K562 (cell line): ENCODE measurements around the gene OXNAD1. TPM values are rescaled to one million over a fixed set of nuclear protein-coding genes. Genes with fewer than 3 reads are reported as not detected.

Experiments
- ATAC-seq: fragments of 200-7000 bp; cut with Tn5 transposase; 3 replicates; pipeline ENCODE4 v1.9.1; 2020; ENCODE audit warnings: moderate library complexity
- BruUV-seq: library from RNA; stranded (reverse); fragments of 400-500 nt; replicated peaks from 2 replicates; lab custom pipeline; 2021; lab: Mats Ljungman, UMichigan
- CTCF ChIA-PET: fragments of 300-600 bp; formaldehyde crosslinking; extraction: SDS; loops from one replicate; lab custom pipeline; 2021; ENCODE audit warnings: low intra/inter-chr PET ratio; lab: Yijun Ruan, JAX
- POLR2A ChIA-PET: fragments of 300-600, 350-650 bp; sonication (Branson Sonifier 250); formaldehyde crosslinking; extraction: SDS; loops from one replicate; lab custom pipeline; 2021; ENCODE audit warnings: antibody characterized with exemption, inconsistent platforms; lab: Yijun Ruan, JAX
- DNase-seq, 4 experiments: peaks; one replicate each; pipeline versions ENCODE4 v3.0.0 to v3.0.0-alpha.2; 2011 to 2018; ENCODE audit warnings: low spot score in 3 of 4, mixed read lengths in 3 of 4; ENCODE audit errors: extremely low read depth in 1 of 4
- FAIRE-seq: peaks from 2 replicates; lab custom pipeline; 2011; peaks lifted over from hg19 to GRCh38; lab: Jason Lieb, UNC
- H2AFZ ChIP-seq: 2 replicates; pipeline ENCODE4 v1.6.0; 2011; ENCODE audit warnings: low read depth, low read length, control low read depth, inconsistent platforms
- H3K27ac ChIP-seq: fragments of 200-600 bp; 3 replicates; pipeline ENCODE4 v1.8.0; 2011; ENCODE audit warnings: low read depth, mild to moderate bottlenecking, control low read depth, inconsistent platforms, low read length, moderate library complexity, mixed read lengths; ENCODE audit errors: extremely low read depth
- H3K27me3 ChIP-seq, 2 experiments: fragments of 300-600 bp in 1 of 2; 2 replicates in 1 of 2; 3 replicates in 1 of 2; pipeline versions ENCODE4 v1.6.0 to v1.8.0; 2011; ENCODE audit warnings: inconsistent platforms in 2 of 2, low read length in 2 of 2, mild to moderate bottlenecking in 1 of 2, mixed read lengths in 1 of 2, moderate library complexity in 1 of 2; ENCODE audit not compliant: control insufficient read depth in 2 of 2, insufficient read depth in 2 of 2
- H3K36me3 ChIP-seq: fragments of 300-600 bp; 3 replicates; pipeline ENCODE4 v1.8.0; 2011; ENCODE audit warnings: mild to moderate bottlenecking, low read length, inconsistent platforms; ENCODE audit not compliant: control insufficient read depth, insufficient read depth
- H3K4me1 ChIP-seq, 2 experiments: fragments of 200-600 bp in 1 of 2; replicated peaks in 1 of 2; 2 replicates in 1 of 2; 3 replicates in 1 of 2; pipeline versions ENCODE4 v1.5.1 to v1.8.0; 2011; ENCODE audit warnings: inconsistent platforms in 2 of 2, low read length in 2 of 2, mild to moderate bottlenecking in 1 of 2, mixed read lengths in 1 of 2, moderate library complexity in 1 of 2; ENCODE audit not compliant: control insufficient read depth in 2 of 2, insufficient read depth in 2 of 2
- H3K4me2 ChIP-seq: 2 replicates; pipeline ENCODE4 v1.6.1; 2011; ENCODE audit warnings: low read length, control low read depth, inconsistent platforms, mixed read lengths; ENCODE audit not compliant: insufficient read depth
- H3K4me3 ChIP-seq: fragments of 200-600 bp; sonication (generic), shearing (Covaris generic); 2 replicates; pipeline ENCODE4 v1.5.1; 2016; ENCODE audit warnings: control low read depth, inconsistent platforms
- H3K79me2 ChIP-seq: fragments of 200-600 bp; 3 replicates; pipeline ENCODE4 v1.8.0; 2011; ENCODE audit warnings: low read length, inconsistent platforms; ENCODE audit not compliant: control insufficient read depth, insufficient read depth
- H3K9ac ChIP-seq, 2 experiments: 2 replicates each; pipeline versions ENCODE4 v1.6.0 to v1.6.1; 2011; ENCODE audit warnings: low read depth in 2 of 2, low read length in 2 of 2, control low read depth in 1 of 2, inconsistent platforms in 1 of 2, mild to moderate bottlenecking in 1 of 2, mixed read lengths in 1 of 2; ENCODE audit not compliant: insufficient read depth in 1 of 2
- H3K9me1 ChIP-seq: one replicate; pipeline ENCODE4 v1.6.0; 2011; ENCODE audit warnings: inconsistent platforms, mild to moderate bottlenecking, low read length, moderate library complexity; ENCODE audit not compliant: control insufficient read depth, insufficient read depth
- H3K9me3 ChIP-seq: replicated peaks from 2 replicates; pipeline ENCODE4 v1.5.1; 2011; ENCODE audit warnings: low read depth, low read length, inconsistent platforms; ENCODE audit not compliant: control insufficient read depth, insufficient read depth
- H4K20me1 ChIP-seq: replicated peaks from 2 replicates; pipeline ENCODE4 v1.6.1; 2011; ENCODE audit warnings: low read length, inconsistent platforms, mixed read lengths; ENCODE audit not compliant: control insufficient read depth, insufficient read depth
- CHD7 ChIP-seq: fragments of 200-600 bp; sonication (generic); IDR thresholded peaks from one replicate; pipeline ENCODE4 v1.6.1; 2012; ENCODE audit warnings: mild to moderate bottlenecking, low read depth, low read length, inconsistent platforms
- MAFF ChIP-seq: IDR thresholded peaks from 2 replicates; pipeline ENCODE4 v1.6.1; 2012; ENCODE audit warnings: low read length, improper control_type of control experiment
- MAFK ChIP-seq: IDR thresholded peaks from 2 replicates; pipeline ENCODE4 v1.6.1; 2011; ENCODE audit warnings: low read length, improper control_type of control experiment
- YBX1 ChIP-seq: fragments of 450-650 bp; IDR thresholded peaks from 2 replicates; pipeline ENCODE4 v1.7.1; 2016; ENCODE audit warnings: mild to moderate bottlenecking
- ZNF316 ChIP-seq: fragments of 450-650 bp; IDR thresholded peaks from 2 replicates; pipeline ENCODE4 v1.6.1; 2016
- WGBS: fragments of 100-300 bp; shearing (Covaris generic); methylation state at CpG from one replicate; pipeline ENCODE4 v1.1.6; 2016; ENCODE audit warnings: low coverage, mixed read lengths; ENCODE audit not compliant: insufficient coverage; ENCODE audit errors: missing lambda C conversion rate; 5-methylcytosine and 5-hydroxymethylcytosine counted together
- in situ Hi-C: fragments of 300-500 bp; cut with MboI; formaldehyde crosslinking; loops from 4 replicates; pipeline ENCODE4 v1.15.0; 2018; ENCODE audit warnings: inconsistent platforms, mixed read lengths
- intact Hi-C: fragments of 100-400 bp; cut with micrococcal nuclease; formaldehyde crosslinking; loops from 2 replicates; pipeline ENCODE4 v1.14.2; 2022
- polyA plus RNA-seq, 8 experiments: library from polyadenylated mRNA; depleted of rRNA in 4 of 8; stranded (reverse) in 5 of 8; unstranded in 3 of 8; fragments of >200 nt; fragmentation: Nextera tagmentation in 2 of 8; fragmentation: Illumina TruSeq in 1 of 8; extraction: Ambion mirVana in 2 of 8; extraction: Trizol in 1 of 8; gene quantifications; 2 replicates each; pipeline versions ENCODE4 v1.2.1 to v1.2.3, GENCODE V29; 2011 to 2014; ENCODE audit warnings: inconsistent platforms in 1 of 8, missing spikeins in 1 of 8
- total RNA-seq, 7 experiments: library from RNA; depleted of rRNA in 6 of 7; stranded (reverse); fragments of >200 nt in 6 of 7; fragmentation: Illumina TruSeq in 2 of 7; extraction: Trizol in 2 of 7; gene quantifications; 2 replicates each; pipeline versions ENCODE4 v1.2.1 to v1.2.3, GENCODE V29; 2011 to 2021; ENCODE audit warnings: low replicate concordance in 1 of 7

Gene OXNAD1
- total and polyA plus RNA-seq, 9 of the 15 experiments (the other 6 are each of a cell fraction or from before 2014, with no cell fraction given), result 12.8 to 44.4 (median 41.1) TPM

GRCh38 chr3:16347548-16347947 is 82.5 kb downstream of the OXNAD1 start:
- intact Hi-C loops, result no loop called here
- no peak for FAIRE-seq

More at GRCh38 chr3:16347548-16347947, 82.5 kb downstream of the OXNAD1 start:
- Histone ChIP-seq H3K9me1 (no peaks in the 10 kb centered on the region), H2AFZ (no peak overlapping the region), H3K27me3 (no peaks in the 10 kb centered on the region), H3K4me2 (no peak overlapping the region), H3K9ac (no peak overlapping the region), H3K36me3 (peaks cover 21% of the 10 kb centered on the region; the same call in 1 of the 3 replicates)
- no TSS peak for BruUV-seq
- TF ChIP-seq YBX1 (no peak), ZNF316 (peak; percentile 49), MAFF (peak; percentile 13; the same call in 1 of the 2 replicates), MAFK (peak; percentile 17; the same call in 1 of the 2 replicates), CHD7 (no peak)
- TF ChIP-seq, all 486 proteins: peak for 3
- Histone ChIP-seq H3K4me1 (peaks cover 0 to 7% of the 10 kb centered on the region in 2 experiments; a peak in 1 of 5 replicates), H3K79me2 (no peaks in the 10 kb centered on the region), H3K27ac (no peak overlapping the region), H4K20me1 (no peaks in the 10 kb centered on the region), H3K9me3 (no peaks in the 10 kb centered on the region), H3K4me3 (no peak overlapping the region)
- in situ Hi-C loops, result no loop called here
- DNase-seq (no peak), ATAC-seq (no peak)
- 70% methylated on average over 4 of the region's 4 CpGs for WGBS
- ChIA-PET CTCF (no interaction called here), POLR2A (no interaction called here)
